NCI-H345 (cell line): ENCODE results near the gene SH3GL2.
A peak's percentile ranks its signal among the peaks of the same experiment; 100 is the strongest.
"Not testable (repeated sequence)": the region's sequence is repeated elsewhere in the genome, so short reads cannot be mapped to it uniquely, and the experiment has no call there.

Experiments used
- DNase-seq: peaks from one replicate; lab custom pipeline; 2025; lab: John Stamatoyannopoulos, UW

SH3GL2 gene

GRCh38 chr9:17751486-17751885 lies 172.6 kb downstream of the SH3GL2 start:
- DNase-seq: no peak

GRCh38 chr9:17752021-17752420 lies 173.2 kb downstream of the SH3GL2 start:
- no peak for DNase-seq

- DNase-seq: no peak
Measured at GRCh38 chr9:17757816-17758215, 178.9 kb downstream of the SH3GL2 start.

GRCh38 chr9:17760250-17760649 lies 181.4 kb downstream of the SH3GL2 start:
- DNase-seq: no peak

GRCh38 chr9:17761984-17762676 lies 183.3 kb downstream of the SH3GL2 start:
- DNase-seq: peak; percentile 39

- no peak for DNase-seq
Measured at GRCh38 chr9:17764306-17764705, 185.4 kb downstream of the SH3GL2 start.

- DNase-seq: not testable (repeated sequence)
Measured at GRCh38 chr9:17765131-17765530, 186.3 kb downstream of the SH3GL2 start.

- DNase-seq: no peak
Measured at GRCh38 chr9:17772223-17772622, 193.4 kb downstream of the SH3GL2 start.

GRCh38 chr9:17775656-17776055 lies 196.8 kb downstream of the SH3GL2 start:
- DNase-seq: peak; percentile 5

GRCh38 chr9:17776735-17777134 lies 197.9 kb downstream of the SH3GL2 start:
- DNase-seq: peak; percentile 13

GRCh38 chr9:17777465-17777864 lies 198.6 kb downstream of the SH3GL2 start:
- DNase-seq: no peak

GRCh38 chr9:17782430-17783149 lies 203.7 kb downstream of the SH3GL2 start:
- no peak for DNase-seq

- DNase-seq: no peak
Measured at GRCh38 chr9:17783227-17783626, 204.4 kb downstream of the SH3GL2 start.

- no peak for DNase-seq
Measured at GRCh38 chr9:17789316-17789715, 210.4 kb downstream of the SH3GL2 start.

- DNase-seq: no peak
Measured at GRCh38 chr9:17793713-17794622, 215.1 kb downstream of the SH3GL2 start.

GRCh38 chr9:17795744-17796143 lies 216.9 kb downstream of the SH3GL2 start:
- no peak for DNase-seq

GRCh38 chr9:17799369-17799768 lies 220.5 kb downstream of the SH3GL2 start:
- DNase-seq: no peak

GRCh38 chr9:17800418-17800817 lies 221.6 kb downstream of the SH3GL2 start:
- DNase-seq: peak; percentile 8

- peak; percentile 34 for DNase-seq
Measured at GRCh38 chr9:17802249-17802857, 223.5 kb downstream of the SH3GL2 start.

GRCh38 chr9:17807613-17808282 lies 228.9 kb downstream of the SH3GL2 start:
- DNase-seq: peak; percentile 58

- no peak for DNase-seq
Measured at GRCh38 chr9:17810317-17810716, 231.5 kb downstream of the SH3GL2 start.
